Stimulated activated CD4-positive, alpha-beta T cell treated with anti-CD3 and anti-CD28 coated beads, Interleukin-1b, Interleukin-23, amount 100 ng/mL, for 4 hours (primary cell): ENCODE measurements around the gene TPK1.
"Not testable (repeated sequence)": the region's sequence is repeated elsewhere in the genome, so short reads cannot be mapped to it uniquely, and the experiment has no call there.

Experiments used
- DNase-seq, 2 donors: peaks; one replicate each; pipeline ENCODE4 v3.0.0-alpha.2; 2020; ENCODE audit warnings: low read depth in 2 of 2

Gene TPK1

DNA sequence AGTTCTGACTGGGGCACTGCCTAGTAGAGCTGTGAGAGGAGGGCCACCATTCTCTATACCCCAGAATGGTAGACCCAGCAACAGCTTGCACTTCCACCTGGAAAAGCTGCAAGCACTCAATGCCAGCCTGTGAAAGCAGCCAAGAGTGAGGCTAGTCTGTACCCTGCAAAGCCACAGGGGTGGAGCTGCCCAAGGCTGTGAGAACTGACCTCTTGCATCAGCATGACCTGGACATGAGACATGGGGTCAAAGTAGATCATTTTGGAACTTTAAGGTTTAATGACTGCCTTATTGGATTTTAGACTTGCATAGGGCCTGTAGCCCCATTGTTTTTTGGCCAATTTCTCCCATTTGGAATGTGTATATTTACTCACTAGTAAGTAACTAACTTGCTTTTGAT lies 206.3 kb downstream of the TPK1 start:
- DNase-seq: no peak

DNA sequence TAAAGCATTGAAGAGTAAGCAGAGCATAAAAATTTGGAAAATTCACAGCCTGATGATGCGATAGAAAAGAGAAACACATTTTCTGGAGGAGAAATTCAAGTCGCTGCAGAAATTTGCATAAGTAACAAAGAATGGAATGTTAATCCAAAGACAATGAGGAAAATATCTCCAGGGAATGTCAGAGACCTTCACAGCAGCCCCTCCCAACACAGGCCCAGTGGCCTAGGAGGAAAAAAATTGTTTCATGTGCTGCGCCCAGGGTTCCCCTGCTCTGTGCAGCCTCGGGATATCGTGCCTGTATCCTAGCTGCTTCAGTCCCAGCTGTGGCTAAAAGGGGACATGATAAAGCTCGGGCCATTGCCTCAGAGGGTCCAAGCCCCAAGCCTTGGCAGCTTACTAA lies 206.8 kb downstream of the TPK1 start:
- no peak for DNase-seq

- DNase-seq: no peak
Measured at GRCh38 chr7:144628176-144628575, 207.7 kb downstream of the TPK1 start.

- DNase-seq: no peak
Measured at GRCh38 chr7:144622745-144623144, 213.1 kb downstream of the TPK1 start.

- DNase-seq: no peak
Measured at GRCh38 chr7:144606261-144606660, 229.6 kb downstream of the TPK1 start.

GRCh38 chr7:144596953-144597352 lies 238.9 kb downstream of the TPK1 start:
- DNase-seq: no peak

DNA sequence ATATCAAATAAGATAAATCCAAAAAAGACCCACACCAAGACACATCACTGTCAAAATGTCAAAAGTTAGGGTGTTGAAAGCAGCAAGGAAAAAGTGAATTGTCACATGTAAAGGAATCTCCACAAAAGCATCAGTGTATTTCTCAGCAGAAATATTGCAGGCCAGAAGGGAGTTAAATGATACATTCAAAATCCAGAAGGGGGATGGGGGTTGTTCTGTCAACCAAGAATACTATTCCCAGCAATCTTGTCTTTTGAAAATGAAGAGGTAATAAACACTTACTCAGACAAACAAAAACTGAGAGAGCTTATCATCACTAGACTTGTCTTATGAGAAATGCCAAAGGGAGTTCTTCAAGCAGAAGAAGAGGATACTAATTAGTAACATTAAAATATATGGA lies 241.3 kb downstream of the TPK1 start:
- no peak for DNase-seq

DNA sequence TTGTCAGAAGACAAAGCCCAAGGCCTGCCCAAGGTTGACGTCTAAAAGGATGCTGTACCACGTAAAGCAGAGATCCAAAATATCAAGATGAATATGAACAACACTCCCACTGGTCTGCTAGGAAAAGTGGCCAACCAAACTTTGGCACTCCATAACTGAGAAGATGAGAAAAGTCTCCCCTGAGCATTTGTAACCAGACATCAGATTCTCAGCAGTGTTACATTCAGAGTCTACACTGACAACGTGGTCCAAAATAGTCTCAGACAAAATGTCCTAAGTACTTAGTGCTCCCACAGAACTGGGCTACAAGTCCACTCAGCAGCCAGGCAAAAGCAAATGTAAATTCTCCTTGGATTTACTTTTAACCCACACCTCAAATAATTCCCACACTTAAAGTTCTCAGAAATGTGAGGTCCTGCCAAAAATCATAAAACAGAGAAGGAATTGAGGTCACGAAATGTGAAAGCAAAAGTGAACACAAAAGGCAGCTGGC lies 247.2 kb downstream of the TPK1 start:
- no peak for DNase-seq

- DNase-seq: no peak
Measured at GRCh38 chr7:144587701-144588100, 248.2 kb downstream of the TPK1 start.

DNA sequence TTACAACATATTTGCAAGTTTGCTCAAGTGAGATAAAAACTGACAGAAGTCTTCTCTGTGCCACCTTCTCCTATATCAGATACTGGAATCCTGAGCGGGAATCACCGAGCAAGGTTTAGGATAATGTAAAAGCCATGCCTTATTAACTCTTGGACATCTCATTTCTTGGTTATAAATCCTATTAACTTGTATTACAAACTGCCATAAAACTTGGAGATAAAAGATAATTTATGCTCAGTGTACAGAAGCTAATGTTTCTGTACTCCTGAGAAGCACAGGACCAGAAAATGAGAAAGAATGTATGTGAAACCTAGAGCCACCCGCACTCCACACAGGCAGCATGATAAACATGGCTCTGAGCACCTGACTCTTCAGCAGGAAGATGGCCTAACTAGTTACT lies 251.1 kb downstream of the TPK1 start:
- no peak for DNase-seq

GRCh38 chr7:144579687-144580086 lies 256.2 kb downstream of the TPK1 start:
- DNase-seq: no peak

DNA sequence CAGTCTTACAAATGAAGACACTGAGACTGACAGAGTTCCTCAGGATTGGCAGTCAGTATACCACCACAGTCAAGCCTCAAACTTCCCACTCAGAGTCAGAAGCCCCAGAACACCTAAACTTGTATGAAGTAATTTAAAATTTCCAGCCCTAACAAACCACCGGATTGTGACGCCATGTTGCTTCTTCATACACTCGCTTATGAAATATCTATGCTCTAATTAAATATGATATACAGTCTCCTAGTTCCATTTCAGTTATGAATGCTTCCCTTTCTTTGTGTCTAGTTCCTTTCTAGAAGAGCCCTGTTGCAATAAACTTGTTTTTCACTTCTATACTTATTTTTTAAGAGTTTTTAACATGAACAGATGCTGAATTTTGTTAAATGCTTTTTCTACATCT lies 260.4 kb downstream of the TPK1 start:
- no peak for DNase-seq

GRCh38 chr7:144574753-144575152 lies 261.1 kb downstream of the TPK1 start:
- not testable (repeated sequence) for DNase-seq

DNA sequence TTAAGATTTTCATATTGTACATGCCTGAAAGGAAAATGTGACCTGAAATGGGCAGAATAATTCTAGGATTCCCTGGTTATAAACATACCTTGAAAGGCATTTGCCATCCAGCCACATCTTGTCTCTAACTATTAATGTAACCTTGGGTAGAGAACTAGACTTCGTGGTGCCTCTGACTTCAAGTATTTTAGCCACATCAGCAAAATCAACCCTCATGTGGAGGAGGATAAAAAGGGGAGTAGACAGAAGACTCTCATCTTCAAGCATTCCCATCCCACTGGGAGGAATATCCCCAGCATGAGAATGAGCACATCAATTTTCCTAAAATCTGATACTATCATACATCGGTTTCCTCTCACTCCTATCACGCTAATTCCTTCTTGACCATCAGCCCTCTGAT lies 267.6 kb downstream of the TPK1 start:
- DNase-seq: no peak

DNA sequence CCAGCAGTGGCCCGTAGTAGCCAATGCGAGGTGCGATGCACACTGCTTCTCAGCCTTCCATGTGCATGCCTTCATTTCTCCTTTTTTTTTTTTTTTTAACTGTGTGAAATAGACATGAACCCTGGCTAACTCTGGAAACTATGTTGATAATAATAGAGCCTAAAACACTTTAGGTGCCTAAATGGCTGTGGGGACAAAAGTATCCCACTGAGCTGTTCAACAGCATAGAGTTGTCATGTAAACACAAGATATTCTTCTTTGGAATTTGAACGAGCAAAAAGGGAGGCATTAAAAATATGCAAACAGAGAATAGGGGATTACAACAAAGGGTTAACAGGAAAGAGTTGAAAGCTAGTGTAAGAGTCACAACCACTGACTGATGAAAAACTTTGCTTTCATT lies 270.3 kb downstream of the TPK1 start:
- no peak for DNase-seq

DNA sequence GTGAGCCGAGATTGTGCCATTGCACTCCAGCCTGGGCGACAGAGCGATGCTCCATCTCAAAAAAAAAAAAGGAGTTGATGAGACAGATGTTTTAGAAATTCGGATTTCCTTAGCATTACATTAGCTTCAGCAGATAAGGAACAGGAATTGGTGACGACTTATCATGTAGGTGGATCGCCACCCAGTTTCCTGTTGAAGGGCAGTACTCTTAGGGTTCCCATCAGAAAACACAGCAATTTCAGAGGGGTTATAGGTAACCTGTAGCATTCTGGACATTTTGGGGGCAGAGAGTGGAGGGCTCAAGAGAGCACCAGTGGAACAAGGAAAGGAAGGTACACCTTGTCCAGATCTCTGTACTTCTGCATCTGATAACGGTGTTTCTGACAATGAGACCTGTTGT lies 286.0 kb downstream of the TPK1 start:
- no peak for DNase-seq

- no peak for DNase-seq
Measured at GRCh38 chr7:144548556-144548955, 287.3 kb downstream of the TPK1 start.

DNA sequence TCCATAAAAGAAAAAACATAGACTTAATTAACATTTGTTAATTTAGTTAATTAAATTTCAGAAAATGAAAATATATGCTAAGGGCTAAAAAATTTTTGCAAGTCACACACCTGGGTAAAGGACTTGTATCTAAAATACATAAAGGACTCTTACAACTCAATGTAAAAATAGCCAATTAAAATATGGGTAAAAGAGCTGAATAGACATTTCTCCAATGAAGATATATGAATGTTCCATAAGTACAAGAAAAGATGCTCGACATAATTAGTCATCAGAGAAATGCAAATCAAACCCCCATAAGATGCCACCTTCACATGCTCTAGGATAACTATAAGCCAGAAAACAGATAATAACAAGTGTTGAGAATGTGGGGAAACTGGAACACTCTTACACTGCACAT lies 288.0 kb downstream of the TPK1 start:
- DNase-seq: no peak

- DNase-seq: no peak
Measured at GRCh38 chr7:144546782-144547181, 289.1 kb downstream of the TPK1 start.

DNA sequence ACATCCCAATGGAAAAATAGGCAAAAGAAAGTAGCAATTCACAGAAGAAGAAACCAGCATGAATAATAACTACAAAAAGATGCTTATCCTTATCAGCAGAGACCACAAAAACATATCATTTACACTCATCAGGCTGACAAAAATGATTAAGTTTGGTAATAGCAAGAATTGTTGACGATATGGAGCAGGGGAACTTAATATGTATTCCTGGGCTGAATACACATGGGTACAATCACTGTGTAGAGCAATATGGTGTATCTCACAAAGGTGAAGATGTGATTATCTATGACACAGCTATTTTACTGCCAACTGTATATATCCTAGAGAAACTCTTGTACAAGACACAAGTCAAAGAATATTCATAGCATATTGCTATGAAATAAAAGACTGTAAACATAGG lies 290.5 kb downstream of the TPK1 start:
- DNase-seq: no peak

DNA sequence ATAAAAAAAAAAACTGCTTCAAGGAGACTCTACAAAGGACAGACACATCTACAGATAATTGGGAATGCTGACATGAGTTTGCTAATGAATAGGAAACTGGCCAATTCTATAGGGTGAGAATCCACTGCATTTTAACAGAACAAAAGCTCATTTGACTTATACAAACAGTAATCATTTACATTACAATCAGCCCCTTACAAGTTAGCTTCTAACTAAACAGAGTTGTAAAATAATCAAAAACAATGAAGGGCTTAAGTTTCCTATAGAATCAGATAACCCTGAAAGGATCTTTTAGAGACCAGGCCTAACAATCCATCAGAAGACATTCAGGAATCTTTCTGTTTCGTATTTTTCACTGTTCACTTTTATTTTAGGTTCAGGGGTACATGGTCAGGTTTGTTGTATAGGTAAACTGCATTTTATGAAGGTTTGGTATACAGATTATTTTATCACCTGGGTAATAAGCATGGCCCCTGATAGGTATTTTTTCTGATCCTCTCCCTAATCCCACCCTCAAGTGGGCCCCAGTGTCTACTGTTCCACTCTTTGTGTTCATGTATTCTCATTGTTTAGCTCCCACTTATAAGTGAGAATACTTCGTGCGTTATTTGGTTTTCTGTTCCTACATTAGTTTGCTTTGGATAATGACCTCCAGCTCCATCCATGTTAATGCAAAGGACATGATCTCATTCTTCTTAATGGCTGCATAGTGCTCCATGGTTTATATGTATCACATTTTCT lies 301.0 kb downstream of the TPK1 start:
- DNase-seq: no peak

- DNase-seq: no peak
Measured at GRCh38 chr7:144534196-144534595, 301.7 kb downstream of the TPK1 start.

- DNase-seq: no peak
Measured at GRCh38 chr7:144531181-144531580, 304.7 kb downstream of the TPK1 start.
